COLO829 (cell line): ENCODE measurements around the gene HOXD4.

Source experiments
- DNase-seq: peaks from one replicate; pipeline ENCODE4 v3.0.0; 2012; ENCODE audit warnings: low spot score

HOXD4 gene

DNA sequence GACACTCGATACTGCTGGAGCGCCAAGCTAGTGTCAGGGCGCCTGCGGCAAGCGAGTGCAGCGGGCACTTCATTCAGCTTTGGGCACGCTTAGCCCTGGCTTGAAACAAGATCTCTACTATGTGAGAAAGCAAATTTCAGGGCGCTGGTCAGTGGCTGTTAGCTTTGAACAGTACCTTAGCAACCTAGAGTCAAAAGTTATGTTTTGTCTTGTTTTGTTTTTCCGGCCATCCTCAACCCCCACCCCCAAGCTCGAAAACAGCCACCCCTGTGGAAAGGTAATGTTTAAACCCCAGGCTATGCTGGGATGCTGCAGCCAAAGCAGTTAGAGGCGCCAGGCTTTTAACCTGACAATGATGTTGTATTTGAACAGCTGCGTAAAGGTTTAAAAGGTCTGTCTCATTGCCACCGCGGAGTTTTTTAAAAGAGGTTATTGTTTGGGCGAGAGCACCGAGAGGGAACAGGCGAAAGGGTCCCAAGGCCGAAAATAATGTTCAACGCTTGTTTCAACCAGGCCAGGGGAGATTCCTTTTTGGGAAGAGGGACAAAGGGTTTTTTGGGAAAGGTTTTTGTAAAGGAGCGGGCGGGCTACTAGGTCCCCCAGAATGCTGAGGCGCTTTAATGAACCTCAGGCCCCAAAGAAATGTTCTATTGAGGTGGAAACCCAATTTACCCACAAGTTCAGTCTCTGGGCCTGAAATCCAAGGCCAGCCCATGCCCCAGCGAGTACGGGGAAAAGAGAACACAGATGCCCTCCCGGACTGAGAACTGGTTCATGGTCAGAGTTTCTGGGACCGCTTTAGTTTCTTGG, 37.0 kb upstream of the HOXD4 start:
- DNase-seq, result no peak

- DNase-seq, result no peak
These were observed 36.3 kb upstream of the HOXD4 start for GRCh38 chr2:176114930-176115625.

DNA sequence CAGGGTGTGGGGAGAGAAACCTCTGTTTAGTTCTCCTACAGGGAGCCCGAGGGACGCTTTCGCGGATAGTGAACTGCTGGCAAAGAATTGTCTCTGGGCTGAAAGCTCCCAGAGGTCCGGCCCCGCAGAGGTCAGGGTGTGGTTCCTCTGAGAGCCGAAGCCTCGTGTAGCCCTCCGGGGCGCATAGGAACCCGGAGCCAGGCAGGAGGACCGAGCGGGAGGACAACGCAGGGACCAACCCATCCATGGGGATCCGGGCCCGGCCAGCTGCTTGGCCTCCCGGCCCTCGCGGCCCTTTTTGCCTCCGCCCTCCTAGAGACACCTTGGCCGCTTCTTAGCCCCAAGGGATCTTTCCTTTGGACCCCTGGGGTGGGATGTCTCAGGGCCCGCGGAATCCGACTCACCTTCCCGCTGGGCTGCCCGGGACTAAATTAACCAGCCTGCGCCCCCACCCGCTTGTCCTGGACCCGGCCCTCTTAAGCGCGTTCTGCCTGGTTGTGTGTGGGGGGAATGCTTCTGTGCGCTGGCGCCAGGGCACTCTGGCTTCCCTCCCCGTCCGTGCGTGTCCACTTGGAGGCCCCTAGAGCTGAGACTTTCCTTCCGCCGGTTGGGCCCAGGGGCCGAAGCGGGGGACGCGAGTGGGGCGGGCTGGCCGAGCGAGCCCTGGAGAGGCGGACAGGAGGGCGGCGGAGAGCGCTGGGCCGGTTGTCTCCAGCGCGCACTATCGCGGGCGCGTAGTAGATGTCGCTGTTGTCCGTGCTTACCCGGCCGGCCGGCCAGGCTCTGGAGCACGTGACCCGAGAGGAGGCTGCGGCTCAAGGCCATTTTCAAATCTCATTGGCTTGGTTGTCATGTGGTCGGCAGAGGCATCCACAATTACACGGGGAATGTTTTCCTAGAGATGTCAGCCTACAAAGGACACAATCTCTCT, 35.2 kb upstream of the HOXD4 start, which contains the start of gene HOXD10:
HOXD10 (plus strand) TSS at position 896 of the 931 bp plus-strand sequence. CDS start 56 bp downstream, outside the sequence.
- DNase-seq, result no peak

- DNase-seq, result no peak
These were observed 34.1 kb upstream of the HOXD4 start for GRCh38 chr2:176117162-176117822.

- DNase-seq, result no peak
These were observed 33.5 kb upstream of the HOXD4 start for GRCh38 chr2:176117823-176118371.

- DNase-seq, result peak; percentile 72
These were observed 32.6 kb upstream of the HOXD4 start for GRCh38 chr2:176118601-176119339.

DNA sequence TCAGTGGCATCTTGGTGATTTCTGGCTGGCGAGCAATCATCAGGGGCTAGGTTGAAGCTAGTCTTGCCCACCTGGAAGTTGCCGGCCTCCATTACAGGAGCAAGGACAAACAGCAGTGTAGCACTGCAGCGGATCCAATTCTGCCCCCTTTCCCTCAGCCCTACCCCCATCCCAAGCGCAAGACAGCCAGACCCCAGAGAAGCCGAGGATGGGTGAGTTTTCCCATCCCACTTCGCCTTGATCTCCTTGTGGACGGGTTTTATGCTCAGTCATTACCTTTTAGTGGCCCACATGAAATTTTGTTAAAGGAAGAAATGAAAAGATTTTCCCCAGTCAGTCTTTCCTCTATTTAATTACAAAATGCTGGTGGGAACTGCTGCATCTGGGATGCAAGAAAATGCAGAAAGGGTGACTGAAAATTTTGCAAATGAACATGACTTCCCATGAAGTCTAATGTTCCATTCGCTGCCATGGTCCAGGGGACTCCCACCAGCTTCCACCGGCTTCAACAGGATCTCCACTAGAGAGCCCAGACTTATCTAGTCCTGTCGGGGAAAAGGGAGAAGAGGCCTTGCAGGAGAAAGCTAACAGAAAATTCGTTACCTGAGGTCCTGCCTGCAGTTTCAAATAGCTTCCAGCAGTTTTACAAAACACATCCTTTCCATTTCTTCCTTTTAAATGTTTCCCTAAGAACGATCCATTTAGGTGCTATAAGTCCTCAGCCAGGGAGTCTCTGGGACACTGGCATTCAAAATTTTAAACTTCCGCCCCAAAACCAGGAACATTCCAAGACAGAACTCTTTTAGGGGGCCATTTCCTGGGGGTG, 30.8 kb upstream of the HOXD4 start:
- DNase-seq, result no peak

DNA sequence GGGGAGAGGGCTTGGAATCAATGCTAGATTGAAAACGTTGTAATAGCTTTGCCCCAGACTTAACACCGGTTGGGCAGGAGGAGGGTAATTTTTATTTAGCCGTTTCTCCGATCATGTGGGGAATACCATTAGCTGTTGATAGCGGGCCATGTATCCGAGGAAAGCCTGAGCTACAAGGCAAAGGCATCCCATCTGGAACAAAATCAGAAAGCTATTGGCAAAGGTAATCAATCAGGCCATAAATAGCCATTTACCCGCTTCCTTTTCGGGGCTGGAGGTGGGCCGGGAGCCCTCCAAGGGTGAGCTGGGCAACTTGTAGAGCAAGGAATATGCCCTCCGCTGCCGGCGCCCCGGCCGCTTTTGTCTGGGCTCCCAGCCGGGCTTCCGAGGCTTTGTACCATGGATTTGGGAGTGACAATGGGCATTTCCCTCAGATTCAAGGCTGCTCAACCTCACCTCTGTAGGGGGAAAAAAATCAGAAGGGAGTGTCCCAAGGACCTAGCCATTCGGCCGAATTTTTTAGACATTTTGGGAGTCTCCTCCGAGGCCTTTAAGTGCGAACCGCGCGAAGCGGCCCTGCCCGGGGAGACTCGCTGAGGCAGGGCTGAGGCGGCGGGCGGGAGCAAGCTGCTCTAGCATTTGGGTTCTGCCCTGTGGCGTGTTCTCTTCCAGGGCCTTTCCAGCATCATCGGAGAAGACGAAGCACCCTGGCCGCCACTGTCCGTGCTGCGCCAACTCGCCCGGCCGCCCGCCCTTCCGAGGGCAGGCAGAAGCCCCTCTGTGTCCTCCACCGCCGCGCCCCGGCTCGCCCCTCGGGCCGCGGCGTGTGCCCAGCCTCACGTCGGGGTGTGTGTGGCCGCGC, 29.9 kb upstream of the HOXD4 start:
- no peak for DNase-seq

GRCh38 chr2:176122052-176122682, 29.2 kb upstream of the HOXD4 start:
- DNase-seq, result no peak

GRCh38 chr2:176122683-176123410, 28.5 kb upstream of the HOXD4 start, which contains the start of gene HOXD9:
Gene HOXD9, plus strand, starts transcription at chr2:176122719. Its CDS starts 50 bp downstream, at chr2:176122769.
- peak; percentile 63 for DNase-seq

DNA sequence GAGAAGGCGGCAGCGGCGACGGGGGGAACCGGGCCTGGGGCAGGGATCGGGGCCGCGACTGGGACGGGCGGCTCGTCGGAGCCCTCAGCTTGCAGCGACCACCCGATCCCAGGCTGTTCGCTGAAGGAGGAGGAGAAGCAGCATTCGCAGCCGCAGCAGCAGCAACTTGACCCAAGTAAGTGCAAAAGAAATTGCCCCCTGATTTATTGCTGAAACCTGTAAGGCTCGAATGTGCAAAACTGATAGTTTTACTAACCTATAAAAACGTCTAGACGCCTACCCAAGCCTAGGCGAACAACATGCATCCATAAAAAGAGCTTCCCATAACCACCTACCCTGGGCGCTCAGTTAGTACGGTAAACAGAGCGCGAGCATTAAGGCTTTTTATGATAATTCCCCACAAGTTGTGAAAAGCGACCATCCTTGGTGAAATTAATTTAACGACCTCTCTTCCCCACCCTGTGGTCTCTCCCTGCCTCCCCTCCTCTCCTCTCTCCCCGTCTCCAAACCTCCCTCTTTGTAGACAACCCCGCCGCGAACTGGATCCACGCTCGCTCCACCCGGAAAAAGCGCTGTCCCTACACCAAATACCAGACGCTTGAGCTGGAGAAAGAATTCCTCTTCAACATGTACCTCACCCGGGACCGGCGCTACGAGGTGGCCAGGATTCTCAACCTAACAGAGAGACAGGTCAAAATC, 27.8 kb upstream of the HOXD4 start:
- DNase-seq, result no peak

GRCh38 chr2:176124110-176124946, 27.0 kb upstream of the HOXD4 start:
- DNase-seq, result no peak

- DNase-seq, result no peak
These were observed 26.2 kb upstream of the HOXD4 start for GRCh38 chr2:176124947-176125771.

GRCh38 chr2:176125772-176126054, 25.6 kb upstream of the HOXD4 start:
- DNase-seq, result no peak
